Suprapubic skin (tissue), 4 donors: ENCODE data around the gene ATG4C. TPM values are rescaled to one million over a fixed set of nuclear protein-coding genes. Genes with fewer than 3 reads are reported as not detected.

Source experiments
- DNase-seq, 2 donors: peaks; one replicate each; pipeline ENCODE4 v3.0.0-alpha.2; 2019; ENCODE audit warnings: low spot score in 2 of 2
- H3K27ac ChIP-seq: fragments of 200-600 bp; sonication (generic); one replicate; pipeline ENCODE4 v1.5.1; 2019
- H3K27me3 ChIP-seq: fragments of 200-600 bp; sonication (generic); one replicate; pipeline ENCODE4 v1.5.1; 2019
- H3K36me3 ChIP-seq: fragments of 200-600 bp; sonication (generic); one replicate; pipeline ENCODE4 v1.5.1; 2019
- H3K4me1 ChIP-seq: fragments of 200-600 bp; sonication (generic); one replicate; pipeline ENCODE4 v1.5.1; 2019
- H3K4me3 ChIP-seq: fragments of 200-600 bp; sonication (generic); one replicate; pipeline ENCODE4 v1.5.1; 2019; ENCODE audit warnings: mild to moderate bottlenecking
- H3K9me3 ChIP-seq: fragments of 200-600 bp; sonication (generic); one replicate; pipeline ENCODE4 v1.5.1; 2019
- EP300 ChIP-seq: sonication (generic); formaldehyde crosslinking; IDR thresholded peaks from one replicate; pipeline ENCODE4 v1.6.1; 2017; ENCODE audit warnings: antibody characterized with exemption
- POLR2A ChIP-seq, 2 donors: fragments of 450-650 bp; IDR thresholded peaks; one replicate each; pipeline ENCODE4 v1.6.1; 2017; ENCODE audit warnings: antibody characterized with exemption in 2 of 2, mild to moderate bottlenecking in 2 of 2, moderate library complexity in 2 of 2
- POLR2AphosphoS5 ChIP-seq, 3 donors: sonication (generic); formaldehyde crosslinking; IDR thresholded peaks; one replicate each; pipeline ENCODE4 v1.6.1; 2017; ENCODE audit warnings: antibody characterized with exemption in 3 of 3
- WGBS: methylation state at CpG from one replicate; pipeline ENCODE4 v1.1.5; 2018; 5-methylcytosine and 5-hydroxymethylcytosine counted together
- total RNA-seq, 4 donors: library from RNA; depleted of rRNA; stranded (reverse); fragments of >200 nt; gene quantifications; one replicate each; pipeline ENCODE4 v1.1.0, GENCODE V29; 2016
- TF ChIP-seq, protein P1 (sequence below), 2 donors: fragments of 200-600 bp in 1 of 2; fragments of 450-650 bp in 1 of 2; sonication (generic) in 1 of 2; IDR thresholded peaks; one replicate each; pipeline ENCODE4 v1.5.1; 2016 to 2019; ENCODE audit warnings: antibody characterized with exemption in 2 of 2, mild to moderate bottlenecking in 1 of 2, moderate library complexity in 1 of 2

The ATG4C gene
- total RNA-seq, 4 donors from 2014 or later = 4.4 to 8.7 (median 5.4) TPM

DNA sequence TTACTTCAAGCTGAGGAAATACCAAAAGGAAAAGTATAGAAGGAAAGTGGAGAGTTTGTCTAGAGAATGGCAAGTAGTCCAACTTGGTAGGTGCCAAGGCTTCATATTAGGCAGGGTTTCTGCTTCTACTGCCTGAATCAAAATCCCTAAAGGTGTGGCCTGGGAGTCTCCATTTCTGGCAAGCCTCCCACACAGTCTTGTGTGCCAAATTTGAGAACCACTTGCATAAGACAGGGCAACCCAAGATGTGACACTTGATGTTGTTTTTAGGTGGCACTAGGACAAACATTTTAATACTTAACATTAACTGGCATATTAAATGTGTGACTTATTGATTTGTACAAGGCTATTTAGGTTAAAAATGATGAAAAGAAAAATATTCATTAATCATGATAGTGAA lies 60.1 kb downstream of the ATG4C start:
- DNase-seq = no peak
- no peak overlapping the region for H3K4me3 ChIP-seq
- no peak overlapping the region for H3K27ac ChIP-seq
- H3K4me1 ChIP-seq = no peaks in the 10 kb centered on the region
- H3K27me3 ChIP-seq = no peaks in the 10 kb centered on the region
- TF ChIP-seq POLR2A (IDR thresholded peaks at IDR 0.05) (no peak), EP300 (no peak)
- no peaks in the 10 kb centered on the region for H3K36me3 ChIP-seq
- no peaks in the 10 kb centered on the region for H3K9me3 ChIP-seq

DNA sequence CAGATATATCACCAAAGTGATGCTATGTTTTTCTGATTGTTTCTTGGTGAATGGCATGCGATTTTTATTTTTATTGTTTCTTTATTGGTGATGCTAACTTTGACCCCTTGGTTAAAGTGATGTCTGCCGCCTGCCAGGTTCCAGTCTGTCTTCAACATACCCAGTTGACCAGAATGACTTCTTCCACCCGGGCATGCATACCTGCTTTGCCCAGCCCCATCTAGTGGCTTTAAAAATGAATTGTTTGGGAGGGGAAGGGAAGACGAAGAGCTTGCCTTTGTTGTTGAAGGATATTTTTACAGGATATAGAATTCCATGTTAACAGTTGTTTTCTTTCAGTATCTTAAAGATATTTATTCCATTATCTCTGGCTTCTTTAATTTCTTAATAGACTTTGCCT lies 65.1 kb downstream of the ATG4C start:
- no peak overlapping the region for H3K27ac ChIP-seq
- no peaks in the 10 kb centered on the region for H3K4me1 ChIP-seq
- no peaks in the 10 kb centered on the region for H3K36me3 ChIP-seq
- no peak overlapping the region for H3K4me3 ChIP-seq
- no peak for DNase-seq
- WGBS = 85% methylated on average over 4 of the region's 4 CpGs
- TF ChIP-seq EP300 = no peak
- no peaks in the 10 kb centered on the region for H3K27me3 ChIP-seq
- H3K9me3 ChIP-seq = no peaks in the 10 kb centered on the region

DNA sequence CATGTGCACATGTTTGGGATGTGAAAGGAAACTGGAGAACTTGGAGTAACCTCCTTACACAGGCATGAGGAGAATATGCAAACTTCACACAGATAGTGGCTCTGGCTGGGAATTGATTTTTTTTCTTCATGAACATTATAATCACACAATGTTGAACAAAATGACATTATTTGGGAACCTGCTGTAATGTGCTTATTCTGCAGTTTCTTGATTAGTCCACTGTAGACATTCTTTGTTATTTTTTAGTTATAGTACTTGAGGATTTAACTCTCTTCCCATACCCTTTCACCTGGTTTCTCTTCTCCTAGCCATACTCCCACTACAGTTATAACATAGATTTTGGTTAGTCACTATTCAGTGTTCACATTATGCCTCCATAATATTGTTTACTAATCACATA lies 68.3 kb downstream of the ATG4C start:
- no peaks in the 10 kb centered on the region for H3K4me1 ChIP-seq
- no peak for TF ChIP-seq POLR2AphosphoS5 (IDR thresholded peaks at IDR 0.05)
- TF ChIP-seq, protein P1, sequence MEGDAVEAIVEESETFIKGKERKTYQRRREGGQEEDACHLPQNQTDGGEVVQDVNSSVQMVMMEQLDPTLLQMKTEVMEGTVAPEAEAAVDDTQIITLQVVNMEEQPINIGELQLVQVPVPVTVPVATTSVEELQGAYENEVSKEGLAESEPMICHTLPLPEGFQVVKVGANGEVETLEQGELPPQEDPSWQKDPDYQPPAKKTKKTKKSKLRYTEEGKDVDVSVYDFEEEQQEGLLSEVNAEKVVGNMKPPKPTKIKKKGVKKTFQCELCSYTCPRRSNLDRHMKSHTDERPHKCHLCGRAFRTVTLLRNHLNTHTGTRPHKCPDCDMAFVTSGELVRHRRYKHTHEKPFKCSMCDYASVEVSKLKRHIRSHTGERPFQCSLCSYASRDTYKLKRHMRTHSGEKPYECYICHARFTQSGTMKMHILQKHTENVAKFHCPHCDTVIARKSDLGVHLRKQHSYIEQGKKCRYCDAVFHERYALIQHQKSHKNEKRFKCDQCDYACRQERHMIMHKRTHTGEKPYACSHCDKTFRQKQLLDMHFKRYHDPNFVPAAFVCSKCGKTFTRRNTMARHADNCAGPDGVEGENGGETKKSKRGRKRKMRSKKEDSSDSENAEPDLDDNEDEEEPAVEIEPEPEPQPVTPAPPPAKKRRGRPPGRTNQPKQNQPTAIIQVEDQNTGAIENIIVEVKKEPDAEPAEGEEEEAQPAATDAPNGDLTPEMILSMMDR (IDR thresholded peaks at IDR 0.05) = no peak
- H3K9me3 ChIP-seq = no peaks in the 10 kb centered on the region
- peaks cover 7% of the 10 kb centered on the region for H3K36me3 ChIP-seq
- no peaks in the 10 kb centered on the region for H3K27me3 ChIP-seq
- no peak for DNase-seq
- no peak overlapping the region for H3K4me3 ChIP-seq
- no peak overlapping the region for H3K27ac ChIP-seq

DNA sequence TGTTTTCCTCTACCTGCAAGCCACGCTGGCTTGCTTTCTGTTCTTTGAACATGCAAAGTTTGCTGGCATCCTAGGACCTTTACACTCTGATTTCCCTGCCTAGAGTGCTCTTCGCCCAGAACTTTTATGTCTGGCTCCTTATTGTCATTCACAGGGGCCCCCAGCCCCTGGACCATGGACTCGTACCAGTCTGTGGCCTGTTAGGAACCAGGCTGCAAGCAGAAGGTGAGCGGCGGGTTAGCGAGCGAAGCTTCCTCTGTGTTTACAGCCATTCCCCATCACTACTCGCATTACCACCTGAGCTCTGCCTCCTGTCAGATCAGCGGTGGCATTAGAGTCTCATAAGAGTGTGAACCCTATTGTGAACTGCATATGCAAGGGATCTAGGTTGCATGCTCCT lies 73.0 kb downstream of the ATG4C start:
- peaks cover 7% of the 10 kb centered on the region for H3K36me3 ChIP-seq

DNA sequence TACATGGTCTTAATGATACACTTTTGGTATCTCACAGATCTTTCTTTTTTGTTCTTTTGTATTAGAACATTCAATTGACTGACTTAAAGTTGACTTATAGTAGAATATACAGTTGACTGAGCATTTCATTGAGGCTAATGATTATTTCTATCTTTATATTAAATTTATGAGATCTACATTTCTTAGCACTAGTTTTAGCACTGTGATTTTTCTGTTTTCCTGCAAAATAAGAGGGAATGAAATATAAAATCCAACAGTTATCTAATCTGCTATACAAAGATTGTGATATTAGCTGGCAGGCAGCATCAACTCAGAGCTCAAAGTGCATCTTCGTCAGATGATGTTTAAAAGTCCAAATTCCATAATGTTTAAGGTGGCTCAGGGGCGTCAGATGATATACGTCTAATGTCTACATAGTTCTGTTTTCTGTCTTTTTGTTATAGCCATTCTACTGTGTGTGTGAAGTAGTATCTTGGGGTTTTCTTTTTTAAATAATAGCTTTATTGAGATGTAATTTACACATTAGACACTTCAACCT lies 85.4 kb downstream of the ATG4C start:
- Histone ChIP-seq H3K4me3 (no peak overlapping the region), H3K4me1 (no peaks in the 10 kb centered on the region), H3K27me3 (no peaks in the 10 kb centered on the region), H3K9me3 (no peaks in the 10 kb centered on the region), H3K36me3 (no peaks in the 10 kb centered on the region), H3K27ac (no peak overlapping the region)
- 78% methylated on average over 3 of the region's 3 CpGs for WGBS
- no peak for TF ChIP-seq EP300
- no peak for DNase-seq

More for the DNA sequence above, 73.0 kb downstream of the ATG4C start:
- H3K27me3 ChIP-seq = no peaks in the 10 kb centered on the region
- WGBS = 93% methylated on average over 9 of the region's 9 CpGs
- H3K4me1 ChIP-seq = no peaks in the 10 kb centered on the region
- DNase-seq = no peak
- H3K4me3 ChIP-seq = no peak overlapping the region
- no peaks in the 10 kb centered on the region for H3K9me3 ChIP-seq
- no peak overlapping the region for H3K27ac ChIP-seq
- no peak for TF ChIP-seq POLR2A (IDR thresholded peaks at IDR 0.05)
- no peak for TF ChIP-seq POLR2AphosphoS5 (IDR thresholded peaks at IDR 0.05)
- TF ChIP-seq, protein P1 (IDR thresholded peaks at IDR 0.05) = no peak
- no peak for TF ChIP-seq EP300

DNA sequence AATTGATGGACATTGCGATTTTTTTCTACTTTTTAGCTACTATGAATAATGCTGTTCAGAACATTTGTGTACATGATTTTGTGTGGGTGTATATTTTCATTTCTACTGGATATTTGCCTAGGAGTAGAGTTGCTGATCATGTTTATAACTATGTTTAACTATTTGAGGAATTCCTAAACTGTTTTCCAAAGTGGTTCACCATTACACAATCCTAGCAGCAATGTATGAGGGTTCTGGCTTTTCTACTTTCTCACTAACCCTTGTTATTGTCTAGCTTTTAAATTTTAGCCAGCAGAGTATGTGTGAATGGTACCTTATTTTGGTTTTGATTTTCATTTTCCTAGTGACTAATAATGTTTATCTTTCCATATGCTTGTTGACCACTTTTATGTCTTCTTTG lies 86.2 kb downstream of the ATG4C start:
- no peaks in the 10 kb centered on the region for H3K4me1 ChIP-seq
- no peak for TF ChIP-seq POLR2AphosphoS5 (IDR thresholded peaks at IDR 0.05)
- TF ChIP-seq EP300 = no peak
- no peak for TF ChIP-seq POLR2A (IDR thresholded peaks at IDR 0.05)
- TF ChIP-seq, protein P1 (IDR thresholded peaks at IDR 0.05) = no peak
- H3K36me3 ChIP-seq = no peaks in the 10 kb centered on the region
- WGBS = 95% methylated on average over 1 of the region's 1 CpG
- H3K4me3 ChIP-seq = no peak overlapping the region
- no peak overlapping the region for H3K27ac ChIP-seq
- H3K9me3 ChIP-seq = no peaks in the 10 kb centered on the region
- DNase-seq = no peak
- no peaks in the 10 kb centered on the region for H3K27me3 ChIP-seq

DNA sequence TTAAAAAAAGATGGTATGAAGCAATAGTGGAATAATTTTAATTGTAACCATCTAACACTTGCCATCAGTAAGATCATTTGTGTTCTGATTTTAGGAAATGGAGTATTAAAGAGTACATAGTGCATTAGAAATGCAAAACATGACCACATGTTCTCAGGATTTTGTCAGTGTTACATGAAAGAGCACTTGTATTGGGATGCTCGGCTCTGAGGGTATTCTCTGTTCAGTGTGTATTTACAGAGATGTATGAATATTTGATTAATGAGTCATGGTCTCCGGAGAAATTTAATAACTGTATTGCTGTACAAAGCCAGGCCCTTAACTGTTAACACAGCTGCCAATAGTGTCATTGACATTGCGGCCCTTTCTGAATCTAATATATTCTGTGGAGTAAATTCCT lies 91.7 kb downstream of the ATG4C start:
- peaks cover 7% of the 10 kb centered on the region for H3K9me3 ChIP-seq
- TF ChIP-seq POLR2AphosphoS5 (IDR thresholded peaks at IDR 0.05) (no peak), POLR2A (IDR thresholded peaks at IDR 0.05) (no peak), EP300 (no peak)
- TF ChIP-seq, protein P1 (IDR thresholded peaks at IDR 0.05) = no peak
- H3K4me1 ChIP-seq = no peaks in the 10 kb centered on the region
- 41% methylated on average over 3 of the region's 3 CpGs for WGBS
- no peak for DNase-seq
- H3K36me3 ChIP-seq = no peaks in the 10 kb centered on the region
- no peak overlapping the region for H3K27ac ChIP-seq
- no peak overlapping the region for H3K4me3 ChIP-seq
- peaks cover under 1% of the 10 kb centered on the region for H3K27me3 ChIP-seq
